Left renal pelvis (tissue), 4 donors: ENCODE measurements around the gene SMIM1. TPM values are rescaled to one million over a fixed set of nuclear protein-coding genes. Genes with fewer than 3 reads are reported as not detected.

Experiments
- DNase-seq, 4 donors: peaks; one replicate each; pipeline ENCODE4 v3.0.0-alpha.2; 2013; ENCODE audit warnings: low read depth in 4 of 4, low spot score in 3 of 4
- polyA plus RNA-seq, 4 donors: library from polyadenylated mRNA; unstranded; fragments of 120-200 nt; gene quantifications; one replicate each; pipeline ENCODE4 v1.2.1, GENCODE V29; 2013; ENCODE audit not compliant: insufficient read length in 4 of 4

The SMIM1 gene, protein sequence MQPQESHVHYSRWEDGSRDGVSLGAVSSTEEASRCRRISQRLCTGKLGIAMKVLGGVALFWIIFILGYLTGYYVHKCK
- 10 to 100 TPM in 1 of 4 donors, 1 to 10 TPM in 3; 5.3 to 22.8 (median 8.8) TPM for polyA plus RNA-seq

DNA sequence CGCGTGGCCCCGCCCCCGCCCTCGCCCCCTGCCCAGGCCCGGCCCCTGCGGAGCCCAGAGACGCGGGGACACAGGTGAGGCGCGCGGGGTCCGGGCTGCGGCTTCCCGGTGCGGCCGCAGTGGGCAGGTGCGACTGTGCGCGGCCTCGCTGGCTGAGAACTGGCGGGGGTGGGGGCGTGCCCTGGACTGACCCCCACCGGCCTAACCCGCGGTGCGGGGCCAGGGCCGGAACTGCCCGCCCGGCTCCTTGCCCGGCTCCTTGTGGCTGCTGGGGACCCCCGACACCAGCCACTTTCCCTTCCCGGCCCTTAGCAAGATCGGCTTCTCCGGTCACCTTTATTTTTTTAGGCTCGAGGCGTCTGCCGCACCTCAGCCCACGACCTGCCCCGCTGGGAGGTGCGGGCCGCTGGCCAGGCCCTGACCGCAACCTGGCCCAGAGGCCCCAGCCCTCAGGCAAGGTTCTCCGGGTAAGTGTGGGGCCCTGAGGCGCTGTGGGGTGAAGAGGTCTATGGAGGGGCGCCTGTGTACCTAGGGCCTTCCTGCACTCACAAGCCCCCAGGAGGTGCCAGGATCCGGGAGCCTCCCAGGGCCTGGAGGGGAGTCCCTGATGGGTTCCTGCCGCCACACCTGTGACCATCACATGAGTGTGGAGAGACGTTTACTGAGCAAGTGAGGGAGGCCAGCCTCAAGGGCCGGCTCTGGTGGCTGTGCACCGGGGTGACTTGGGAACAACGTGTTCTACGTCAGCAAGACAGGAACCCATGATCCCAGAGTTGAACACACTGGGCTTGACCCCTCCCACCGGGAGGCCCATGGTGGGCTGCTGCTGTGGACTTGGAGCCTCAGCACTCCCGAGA, at the start of gene SMIM1:
SMIM1 (plus strand) TSS at position 35 of the 857 bp plus-strand sequence. CDS start 2,625 bp downstream, outside the sequence.
- DNase-seq = no peak

DNA sequence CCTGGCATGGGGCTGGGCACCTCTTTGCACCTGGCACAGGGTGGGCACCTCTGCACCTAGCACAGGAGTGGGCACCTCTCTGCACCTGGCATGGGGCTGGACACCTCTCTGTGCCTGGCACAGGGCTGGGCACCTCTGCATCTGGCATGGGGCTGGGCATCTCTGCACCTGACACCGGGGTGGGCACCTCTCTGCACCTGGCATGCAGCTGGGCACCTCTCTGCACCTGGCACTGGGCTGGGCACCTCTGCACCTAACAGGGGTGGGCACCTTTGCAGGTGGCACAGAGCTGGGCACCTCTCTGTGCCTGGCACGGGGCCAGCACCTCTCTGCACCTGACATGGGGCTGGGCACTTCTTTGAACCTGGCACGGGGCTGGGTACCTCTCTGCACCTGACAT, 49.7 kb upstream of the SMIM1 start:
- DNase-seq = no peak

DNA sequence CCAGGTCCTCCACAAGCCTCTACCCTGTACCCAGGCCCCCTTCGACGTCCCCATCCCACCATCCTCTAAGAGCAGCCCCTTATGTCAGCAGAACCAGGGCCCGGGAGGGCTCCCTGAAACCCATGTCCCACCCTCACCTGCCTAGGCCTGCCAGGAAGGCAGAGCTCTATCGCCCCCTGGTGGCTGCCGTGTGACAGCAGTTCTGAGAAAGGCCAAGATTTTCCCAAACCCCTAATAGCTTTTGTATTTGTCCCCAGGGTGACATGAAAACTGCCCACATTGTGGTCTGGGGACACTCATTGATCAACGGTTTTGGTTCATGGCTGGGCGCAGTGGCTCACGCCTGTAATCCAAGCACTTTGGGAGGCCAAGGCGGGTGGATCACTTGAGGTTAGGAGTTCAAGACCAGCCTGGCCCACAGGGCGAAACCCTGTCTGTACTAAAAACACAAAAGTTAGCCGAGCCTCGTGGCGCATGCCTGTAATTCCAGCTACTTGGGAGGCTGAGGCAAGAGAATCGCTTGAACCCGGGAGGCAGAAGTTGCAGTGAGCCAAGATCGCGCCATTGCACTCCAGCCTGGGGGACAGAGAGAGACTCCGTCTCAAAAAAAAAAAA, 48.0 kb upstream of the SMIM1 start:
- peak in 3 of 4 donors; percentile 33 to 39 (median 36) for DNase-seq

DNA sequence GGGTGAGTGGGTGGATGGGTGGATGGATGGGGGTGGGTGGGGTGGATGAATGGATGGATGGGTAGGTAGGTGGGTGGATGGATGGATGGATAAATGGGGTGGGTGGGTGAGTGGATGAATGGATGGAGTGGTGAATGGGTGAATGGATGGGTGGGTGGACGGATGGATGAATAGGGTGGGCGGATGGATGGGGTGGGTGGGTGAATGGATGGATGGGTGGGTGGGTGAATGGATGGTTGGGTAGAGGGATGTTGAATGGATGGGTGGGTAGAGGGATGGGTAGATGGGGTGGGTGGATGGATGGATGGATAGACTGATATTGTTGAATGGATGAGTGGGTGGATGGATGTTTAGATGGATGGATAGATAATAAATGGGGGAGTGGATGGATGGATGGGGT, 47.2 kb upstream of the SMIM1 start:
- DNase-seq = no peak

DNA sequence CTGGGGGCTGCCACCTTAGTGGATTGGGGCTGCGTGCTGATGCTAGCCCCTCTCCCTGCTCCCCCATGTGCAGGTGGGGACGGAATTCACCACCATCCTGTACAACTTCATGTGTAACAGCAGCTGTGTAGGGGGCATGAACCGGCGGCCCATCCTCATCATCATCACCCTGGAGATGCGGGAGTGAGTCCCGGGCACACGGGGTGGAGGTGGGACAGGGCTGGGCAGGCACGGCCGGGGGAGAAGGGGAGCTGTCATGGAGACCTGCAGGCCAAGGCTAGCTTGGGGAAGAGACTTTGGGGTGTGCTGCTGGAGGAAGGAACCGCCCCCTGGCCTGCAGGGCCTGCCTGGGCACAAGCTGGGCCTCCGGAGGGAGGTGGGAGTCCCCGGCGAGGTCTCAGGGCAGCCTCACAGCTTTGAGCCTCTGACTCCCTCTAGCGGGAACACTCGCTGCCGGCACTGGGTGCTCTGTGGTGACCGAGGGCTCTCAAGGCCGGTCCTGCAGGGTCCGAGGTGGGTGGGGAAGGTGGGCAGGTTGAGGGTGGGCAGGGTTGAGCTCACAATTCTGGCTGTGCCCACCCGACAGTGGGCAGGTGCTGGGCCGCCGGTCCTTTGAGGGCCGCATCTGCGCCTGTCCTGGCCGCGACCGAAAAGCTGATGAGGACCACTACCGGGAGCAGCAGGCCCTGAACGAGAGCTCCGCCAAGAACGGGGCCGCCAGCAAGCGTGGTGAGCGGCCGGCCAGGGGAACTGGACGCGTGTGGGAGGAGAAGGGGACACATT, 45.3 kb upstream of the SMIM1 start:
- no peak for DNase-seq

DNA sequence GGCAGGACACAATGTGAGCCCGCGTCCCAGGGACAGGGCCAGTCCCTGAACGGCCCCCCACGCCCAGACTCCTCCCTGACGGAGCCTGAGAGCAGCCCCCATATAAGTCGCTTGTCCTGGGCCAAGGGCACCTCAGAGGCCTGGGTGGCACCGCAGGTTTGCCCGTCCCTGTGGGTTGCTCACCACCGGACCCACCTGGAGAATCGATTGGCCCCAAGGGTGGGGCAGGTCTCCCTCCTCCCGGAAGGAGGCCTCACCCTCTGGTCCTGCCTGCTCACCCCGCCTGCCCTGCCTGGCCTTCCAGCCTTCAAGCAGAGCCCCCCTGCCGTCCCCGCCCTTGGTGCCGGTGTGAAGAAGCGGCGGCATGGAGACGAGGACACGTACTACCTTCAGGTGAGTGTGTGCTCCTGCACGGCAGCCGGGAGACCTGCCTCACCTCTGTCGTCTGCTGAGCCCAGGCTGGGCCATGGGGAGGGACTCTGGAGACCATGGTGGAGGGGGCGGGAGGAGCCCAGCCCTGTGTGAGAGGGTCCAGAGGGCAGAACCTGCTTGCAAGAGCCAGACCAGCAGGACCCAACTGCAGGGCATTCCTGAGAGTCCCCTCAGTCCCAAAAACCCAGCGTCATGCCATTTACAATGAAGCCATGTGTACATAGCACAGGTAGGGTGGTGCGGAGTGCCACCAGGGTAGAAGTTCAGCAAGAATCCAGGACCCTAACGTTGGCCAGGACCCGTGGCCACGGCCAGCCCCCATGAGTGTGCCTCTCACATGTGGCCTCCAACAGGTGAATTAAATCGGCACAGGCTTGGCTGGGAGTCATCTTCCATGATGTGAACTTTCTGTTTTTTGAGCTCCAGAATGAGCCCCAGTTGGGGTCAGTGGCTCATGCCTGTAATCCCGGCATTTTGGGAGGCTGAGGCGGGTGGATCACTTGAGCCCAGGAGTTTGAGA, 44.4 kb upstream of the SMIM1 start:
- DNase-seq = no peak

DNA sequence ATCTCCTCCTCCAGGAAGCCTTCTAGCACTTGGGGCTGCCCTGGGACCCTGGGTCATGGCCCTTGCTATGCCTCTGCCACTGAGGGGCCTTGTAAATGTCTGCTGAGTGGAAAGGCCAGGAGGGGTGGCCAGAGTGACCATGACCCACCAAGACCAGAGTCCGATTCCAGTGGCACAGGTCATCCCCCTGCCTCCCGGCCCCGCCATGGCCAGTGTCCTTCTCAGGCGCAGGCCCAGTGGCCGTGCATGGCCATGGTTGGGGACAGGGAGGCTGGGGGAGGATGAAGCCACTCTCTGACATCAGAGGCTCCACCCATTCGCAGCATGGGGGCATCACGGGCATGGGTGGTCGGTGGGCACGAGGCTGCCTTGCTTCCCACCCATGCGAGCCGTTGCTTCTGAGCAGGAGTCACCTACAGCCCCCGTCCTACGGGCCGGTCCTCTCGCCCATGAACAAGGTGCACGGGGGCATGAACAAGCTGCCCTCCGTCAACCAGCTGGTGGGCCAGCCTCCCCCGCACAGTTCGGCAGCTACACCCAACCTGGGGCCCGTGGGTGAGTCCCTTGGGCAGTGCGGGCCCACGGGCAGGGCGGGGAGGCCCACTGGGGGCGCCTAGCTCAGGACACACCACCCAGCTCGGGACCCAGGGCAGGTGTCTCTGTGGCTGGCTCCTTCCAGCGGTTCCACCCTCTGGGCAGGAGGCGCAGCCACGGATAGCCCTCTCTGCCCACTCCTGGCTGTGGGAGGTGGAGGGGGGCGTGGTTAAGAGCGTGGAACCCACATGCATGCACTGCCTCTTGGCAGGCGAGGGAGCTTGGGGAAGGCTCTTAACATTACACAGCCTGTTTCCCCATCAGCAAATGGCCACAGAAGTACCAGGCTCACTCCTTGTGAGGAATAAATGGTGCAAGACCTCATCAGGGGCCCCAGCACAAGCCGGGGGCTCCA, 42.7 kb upstream of the SMIM1 start:
- no peak for DNase-seq

DNA sequence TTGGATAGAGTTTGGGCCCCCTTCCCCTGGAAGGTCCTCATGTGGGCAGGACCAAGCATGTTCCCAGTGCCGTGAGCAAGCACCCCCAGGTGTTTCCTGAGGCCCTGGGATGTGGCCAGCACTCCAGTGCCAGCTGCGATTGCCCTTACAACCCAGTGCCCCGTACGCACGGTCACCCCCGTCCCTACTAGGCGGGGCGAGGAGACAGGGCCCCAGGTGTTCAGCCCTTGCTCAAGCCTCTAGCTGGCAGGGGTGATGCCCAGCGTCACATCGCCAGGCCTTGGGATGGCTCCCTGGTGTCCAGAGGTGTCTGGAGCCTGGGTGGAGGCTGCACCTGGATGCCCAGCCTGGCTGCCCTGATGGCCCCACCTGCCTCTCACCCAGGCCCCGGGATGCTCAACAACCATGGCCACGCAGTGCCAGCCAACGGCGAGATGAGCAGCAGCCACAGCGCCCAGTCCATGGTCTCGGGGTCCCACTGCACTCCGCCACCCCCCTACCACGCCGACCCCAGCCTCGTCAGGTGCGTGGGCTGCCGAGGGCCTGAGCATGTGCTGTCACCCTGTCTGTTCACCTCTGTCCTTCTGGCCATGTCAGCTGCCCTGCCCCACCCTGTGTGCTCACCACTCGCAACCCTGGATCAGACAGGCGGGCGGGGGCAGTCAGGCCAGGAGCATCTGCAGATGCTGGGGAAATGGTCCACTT, 41.9 kb upstream of the SMIM1 start:
- no peak for DNase-seq

DNA sequence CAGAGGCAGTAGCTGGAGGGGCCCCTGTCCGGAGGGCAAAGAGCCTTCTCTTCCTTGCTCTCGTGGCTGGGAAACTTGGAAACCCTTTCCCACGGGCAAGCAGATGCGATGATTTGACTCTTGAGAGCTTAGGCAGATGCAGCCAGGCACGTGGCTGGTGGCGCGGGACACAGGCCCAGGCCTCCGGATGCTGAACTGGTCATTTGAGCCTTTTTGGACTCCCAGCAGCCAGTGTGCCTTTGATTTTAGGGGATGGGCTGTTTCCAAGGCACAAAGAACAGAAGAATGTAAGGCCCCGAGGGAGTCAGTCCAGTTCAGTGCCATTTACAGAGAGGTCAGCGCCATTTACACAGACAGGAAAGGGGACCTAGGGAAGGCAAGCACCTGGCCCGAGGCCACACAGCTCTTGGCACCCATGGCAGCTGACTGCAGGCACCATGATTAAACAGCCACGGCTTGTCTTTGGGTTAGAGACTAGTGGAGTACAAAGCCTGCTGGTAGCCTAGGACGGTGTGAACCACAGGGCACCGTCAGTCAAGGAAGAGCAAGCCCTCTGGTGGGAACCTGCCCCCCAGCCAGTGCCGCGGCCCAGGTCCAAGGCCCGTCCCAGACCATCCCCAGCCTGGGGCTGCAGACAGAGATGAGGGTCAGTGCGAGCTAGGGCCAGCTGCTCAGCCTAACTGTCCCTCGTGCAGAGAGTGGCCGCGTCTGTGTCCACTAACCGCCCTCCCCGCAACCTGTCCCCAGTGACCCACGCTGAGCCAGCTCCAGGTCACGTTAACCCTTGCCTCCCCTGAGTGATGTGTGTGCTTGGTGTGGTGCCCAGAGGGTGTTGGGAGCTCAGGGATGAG, 40.7 kb upstream of the SMIM1 start:
- no peak for DNase-seq

DNA sequence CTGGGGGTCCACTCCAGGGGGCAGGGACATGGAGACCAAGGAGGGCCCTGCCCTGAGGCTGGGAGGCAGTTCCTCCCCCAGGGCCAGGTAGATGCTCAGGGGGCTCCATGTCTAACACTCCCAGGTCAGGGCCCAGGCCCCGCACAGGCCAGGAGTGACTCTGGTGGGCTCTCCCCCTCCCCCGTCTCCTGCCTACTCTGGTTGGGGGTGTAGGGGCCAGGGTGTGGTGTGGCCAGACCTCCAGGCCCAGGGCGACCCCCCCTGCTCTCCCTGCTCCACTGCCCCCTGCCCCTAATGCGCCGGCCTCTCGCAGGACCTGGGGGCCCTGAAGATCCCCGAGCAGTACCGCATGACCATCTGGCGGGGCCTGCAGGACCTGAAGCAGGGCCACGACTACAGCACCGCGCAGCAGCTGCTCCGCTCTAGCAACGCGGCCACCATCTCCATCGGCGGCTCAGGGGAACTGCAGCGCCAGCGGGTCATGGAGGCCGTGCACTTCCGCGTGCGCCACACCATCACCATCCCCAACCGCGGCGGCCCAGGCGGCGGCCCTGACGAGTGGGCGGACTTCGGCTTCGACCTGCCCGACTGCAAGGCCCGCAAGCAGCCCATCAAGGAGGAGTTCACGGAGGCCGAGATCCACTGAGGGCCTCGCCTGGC, 40.0 kb upstream of the SMIM1 start:
- no peak for DNase-seq

DNA sequence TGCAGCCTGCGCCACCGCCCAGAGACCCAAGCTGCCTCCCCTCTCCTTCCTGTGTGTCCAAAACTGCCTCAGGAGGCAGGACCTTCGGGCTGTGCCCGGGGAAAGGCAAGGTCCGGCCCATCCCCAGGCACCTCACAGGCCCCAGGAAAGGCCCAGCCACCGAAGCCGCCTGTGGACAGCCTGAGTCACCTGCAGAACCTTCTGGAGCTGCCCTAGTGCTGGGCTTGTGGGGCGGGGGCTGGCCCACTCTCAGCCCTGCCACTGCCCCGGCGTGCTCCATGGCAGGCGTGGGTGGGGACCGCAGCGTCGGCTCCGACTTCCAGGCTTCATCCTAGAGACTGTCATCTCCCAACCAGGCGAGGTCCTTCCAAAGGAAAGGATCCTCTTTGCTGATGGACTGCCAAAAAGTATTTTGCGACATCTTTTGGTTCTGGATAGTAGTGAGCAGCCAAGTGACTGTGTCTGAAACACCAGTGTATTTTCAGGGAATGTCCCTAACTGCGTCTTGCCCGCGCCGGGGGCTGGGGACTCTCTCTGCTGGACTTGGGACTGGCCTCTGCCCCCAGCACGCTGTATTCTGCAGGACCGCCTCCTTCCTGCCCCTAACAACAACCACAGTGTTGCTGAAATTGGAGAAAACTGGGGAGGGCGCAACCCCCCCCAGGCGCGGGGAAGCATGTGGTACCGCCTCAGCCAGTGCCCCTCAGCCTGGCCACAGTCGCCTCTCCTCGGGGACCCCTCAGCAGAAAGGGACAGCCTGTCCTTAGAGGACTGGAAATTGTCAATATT, 39.3 kb upstream of the SMIM1 start:
- no peak for DNase-seq

DNA sequence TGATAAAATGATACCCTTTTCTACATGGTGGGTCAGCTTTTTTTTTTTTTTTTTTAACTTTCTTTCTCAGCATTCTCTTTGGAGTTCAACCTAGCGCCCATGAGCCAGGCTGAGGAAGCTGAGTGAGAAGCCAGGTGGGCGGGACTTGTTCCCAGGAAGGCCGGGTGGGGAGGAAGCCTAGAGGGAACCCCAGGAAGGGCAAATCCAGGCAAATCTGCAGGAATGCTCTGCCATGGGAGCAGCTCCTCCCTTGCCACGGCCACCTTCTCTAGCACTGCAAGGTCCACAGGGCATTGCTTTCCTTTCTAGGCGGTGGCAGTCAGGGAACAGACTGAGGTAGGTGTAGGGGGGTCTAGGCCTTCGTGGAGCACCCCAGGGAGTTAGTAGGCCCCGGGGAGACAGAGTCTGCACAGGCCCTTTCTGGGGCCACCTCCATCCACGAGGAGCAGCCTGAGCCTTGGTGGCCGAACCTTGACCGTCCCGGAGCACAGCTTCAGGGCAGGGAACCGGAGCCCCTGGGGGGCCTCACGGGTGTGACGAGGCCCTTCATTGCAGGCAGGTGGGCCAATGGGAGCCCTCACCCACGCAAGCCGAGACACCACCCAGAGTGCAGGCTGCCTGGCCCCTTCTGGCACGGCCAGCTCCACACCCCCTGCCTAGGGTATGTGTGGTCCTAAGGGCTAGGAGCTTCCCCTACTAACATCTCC, 38.5 kb upstream of the SMIM1 start:
- DNase-seq = no peak

DNA sequence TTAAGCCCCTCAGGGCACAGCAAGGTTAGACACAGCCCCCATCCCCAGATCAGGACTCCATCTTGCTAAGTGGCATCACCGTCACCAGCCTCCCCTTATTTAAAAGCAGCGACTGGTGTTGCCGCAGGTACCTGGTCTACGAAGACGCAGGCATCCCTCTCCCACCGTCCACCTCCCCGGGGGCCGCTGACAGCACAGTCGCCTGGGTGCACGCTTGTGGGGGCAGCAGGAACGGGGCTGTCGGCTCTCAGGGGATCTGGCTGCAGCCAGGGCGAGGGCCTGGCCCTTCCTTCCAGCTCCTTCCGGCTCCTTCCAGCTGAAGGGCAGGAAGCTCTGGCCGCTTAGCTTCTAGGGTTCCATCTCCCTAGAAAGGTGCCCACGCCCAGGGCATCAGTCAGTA, 37.9 kb upstream of the SMIM1 start:
- DNase-seq = no peak

DNA sequence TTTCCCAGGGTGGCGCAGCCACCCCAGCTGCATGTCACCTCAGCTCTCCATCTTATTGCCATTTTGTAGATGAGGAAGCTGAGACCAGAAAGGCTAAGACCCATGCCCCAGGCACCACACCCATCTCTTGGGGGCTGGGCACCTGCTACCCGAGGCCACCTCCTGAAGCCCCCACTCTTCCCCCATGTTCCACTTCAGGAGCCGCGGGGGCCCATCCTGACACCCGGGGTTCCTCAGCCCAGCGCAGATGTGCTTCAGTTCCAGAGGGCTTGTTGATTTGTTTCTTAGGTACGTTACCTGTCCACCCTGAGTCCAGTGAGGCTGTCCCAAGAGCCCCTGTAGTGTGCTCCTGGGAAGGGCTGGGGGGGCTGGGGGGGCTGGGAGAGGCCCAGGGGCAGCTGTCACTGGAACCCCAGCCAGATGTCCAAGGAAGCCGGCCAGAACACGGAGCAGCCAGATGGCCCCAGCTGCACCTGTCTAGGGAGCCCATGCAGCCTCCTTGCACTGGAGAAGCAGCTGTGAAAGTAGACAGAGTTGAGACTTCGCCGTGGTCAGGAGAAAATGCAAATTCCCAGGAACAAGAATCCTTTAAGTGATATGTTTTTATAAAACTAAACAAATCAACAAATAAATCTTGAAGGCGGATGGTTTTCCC, 37.4 kb upstream of the SMIM1 start:
- no peak for DNase-seq

DNA sequence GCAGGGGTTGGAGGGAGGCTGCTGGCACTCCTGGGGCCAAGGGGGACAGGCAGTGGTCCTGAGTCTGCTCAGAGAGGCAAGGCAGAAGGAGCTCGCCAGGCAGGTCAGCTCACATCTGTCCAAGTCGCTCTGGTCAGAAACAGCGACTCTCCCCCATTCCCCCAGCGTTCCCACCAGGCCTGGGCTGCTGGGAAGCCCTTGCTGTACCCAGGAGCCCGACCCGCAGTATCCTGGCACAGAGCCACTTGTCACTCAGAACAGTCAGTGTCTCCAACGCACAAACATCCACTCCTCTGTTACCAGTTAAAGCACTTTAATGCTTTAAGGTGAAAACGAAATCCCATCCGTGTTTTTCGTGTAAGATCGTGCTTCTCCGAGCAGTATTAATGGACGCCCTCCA, 36.9 kb upstream of the SMIM1 start:
- DNase-seq = no peak
